Bone marrow (tissue), 2 donors: ENCODE results near the gene OCA2.

Experiments used
- DNase-seq, 2 donors: peaks; one replicate each; lab custom pipeline; 2025; lab: John Stamatoyannopoulos, UW

The OCA2 gene

DNA sequence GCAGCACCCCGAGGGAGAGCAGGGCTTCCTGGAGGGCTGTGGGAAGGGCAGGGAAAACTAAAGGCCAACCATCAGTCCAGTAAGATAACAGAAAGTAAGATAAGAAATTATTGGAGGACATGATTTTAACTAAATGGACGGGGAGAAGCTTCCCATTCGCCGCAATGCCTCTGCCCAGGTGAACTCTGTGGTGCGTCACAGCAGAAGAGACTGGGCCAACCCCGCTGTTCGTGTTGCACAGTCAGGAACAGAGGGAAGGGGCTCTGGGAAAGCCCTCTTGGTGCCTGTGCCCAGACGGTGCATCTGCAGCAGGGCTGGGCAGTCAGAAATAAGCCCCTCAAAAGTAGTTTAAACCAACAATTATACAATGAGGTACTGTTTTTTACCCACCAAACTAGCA lies 284.1 kb downstream of the OCA2 start:
- no peak for DNase-seq

DNA sequence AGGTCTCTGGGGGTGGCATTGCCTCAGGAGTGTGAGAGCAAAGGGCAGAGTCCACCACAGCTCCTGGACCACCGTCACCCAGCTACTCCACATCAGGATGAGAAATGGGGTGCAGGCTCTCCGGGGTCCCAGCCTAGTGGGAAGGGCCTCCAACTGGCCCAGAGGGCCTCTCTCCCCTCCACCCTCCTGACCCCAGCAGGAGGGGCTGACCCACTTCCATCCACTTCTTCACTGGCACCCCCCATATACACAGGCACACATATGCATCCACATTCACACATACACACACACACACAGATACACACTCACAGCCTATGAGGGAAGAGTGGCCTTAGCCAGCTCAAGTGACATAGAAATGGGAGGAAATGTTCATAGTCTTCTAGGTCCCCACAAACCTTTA lies 286.0 kb downstream of the OCA2 start:
- DNase-seq: no peak

DNA sequence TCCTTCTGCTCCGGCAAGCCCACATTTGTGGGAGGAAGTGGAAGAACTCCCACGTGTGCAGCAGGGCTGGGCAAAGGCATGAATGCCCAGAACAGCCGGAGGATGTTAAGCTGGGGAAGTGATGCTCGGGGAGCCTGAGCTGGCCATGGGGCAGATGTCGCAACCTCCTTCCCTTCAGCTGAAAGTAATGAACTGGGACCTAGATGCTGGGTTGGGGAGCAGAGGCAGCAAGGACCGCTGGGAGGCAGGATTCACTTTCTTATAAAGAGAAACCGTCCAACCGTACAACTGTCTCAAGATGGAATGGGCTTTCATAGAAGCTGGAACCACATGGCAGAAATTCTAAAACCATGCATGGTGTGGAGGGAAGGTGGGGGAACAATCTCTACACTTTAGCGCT lies 290.9 kb downstream of the OCA2 start:
- DNase-seq: no peak

DNA sequence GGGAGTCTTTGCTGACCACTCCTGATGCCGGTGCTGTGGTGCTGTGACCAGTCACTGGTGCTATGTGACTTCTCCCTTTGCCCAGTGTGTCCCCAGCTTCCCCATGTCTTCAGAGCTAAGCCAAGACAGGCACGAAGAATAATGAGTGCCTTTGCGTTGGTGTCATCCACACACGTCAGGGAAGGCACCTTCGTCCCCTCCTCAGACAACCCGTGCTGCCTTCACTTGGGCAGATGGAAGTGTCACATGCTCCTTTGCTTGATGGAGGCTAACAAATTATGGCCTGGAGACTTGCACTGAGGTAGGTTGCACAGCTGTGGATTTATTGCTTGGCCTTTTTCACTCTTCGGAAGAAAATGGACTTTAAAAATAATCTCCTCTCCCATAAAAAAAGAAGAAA lies 291.8 kb downstream of the OCA2 start:
- no peak for DNase-seq

DNA sequence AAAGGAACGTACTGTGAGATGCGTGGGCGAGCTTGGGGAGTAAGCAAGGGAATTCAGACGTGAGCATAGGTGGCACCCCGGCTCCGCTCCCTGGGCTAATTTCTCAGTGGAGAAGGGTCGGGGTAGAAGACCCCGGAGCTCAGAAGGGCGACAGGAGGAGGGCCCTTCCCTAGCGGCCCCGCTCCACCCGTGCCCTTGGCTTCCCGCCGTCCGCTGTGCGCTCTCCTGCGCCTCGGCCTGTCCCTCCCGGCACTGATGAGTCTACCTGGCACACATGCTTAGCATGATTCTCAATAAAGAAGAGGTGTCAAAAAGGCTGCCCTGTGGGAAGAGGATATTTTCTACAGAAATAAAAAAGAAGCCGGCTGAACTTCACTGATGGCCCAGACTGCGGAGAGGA lies 292.7 kb downstream of the OCA2 start:
- no peak for DNase-seq

DNA sequence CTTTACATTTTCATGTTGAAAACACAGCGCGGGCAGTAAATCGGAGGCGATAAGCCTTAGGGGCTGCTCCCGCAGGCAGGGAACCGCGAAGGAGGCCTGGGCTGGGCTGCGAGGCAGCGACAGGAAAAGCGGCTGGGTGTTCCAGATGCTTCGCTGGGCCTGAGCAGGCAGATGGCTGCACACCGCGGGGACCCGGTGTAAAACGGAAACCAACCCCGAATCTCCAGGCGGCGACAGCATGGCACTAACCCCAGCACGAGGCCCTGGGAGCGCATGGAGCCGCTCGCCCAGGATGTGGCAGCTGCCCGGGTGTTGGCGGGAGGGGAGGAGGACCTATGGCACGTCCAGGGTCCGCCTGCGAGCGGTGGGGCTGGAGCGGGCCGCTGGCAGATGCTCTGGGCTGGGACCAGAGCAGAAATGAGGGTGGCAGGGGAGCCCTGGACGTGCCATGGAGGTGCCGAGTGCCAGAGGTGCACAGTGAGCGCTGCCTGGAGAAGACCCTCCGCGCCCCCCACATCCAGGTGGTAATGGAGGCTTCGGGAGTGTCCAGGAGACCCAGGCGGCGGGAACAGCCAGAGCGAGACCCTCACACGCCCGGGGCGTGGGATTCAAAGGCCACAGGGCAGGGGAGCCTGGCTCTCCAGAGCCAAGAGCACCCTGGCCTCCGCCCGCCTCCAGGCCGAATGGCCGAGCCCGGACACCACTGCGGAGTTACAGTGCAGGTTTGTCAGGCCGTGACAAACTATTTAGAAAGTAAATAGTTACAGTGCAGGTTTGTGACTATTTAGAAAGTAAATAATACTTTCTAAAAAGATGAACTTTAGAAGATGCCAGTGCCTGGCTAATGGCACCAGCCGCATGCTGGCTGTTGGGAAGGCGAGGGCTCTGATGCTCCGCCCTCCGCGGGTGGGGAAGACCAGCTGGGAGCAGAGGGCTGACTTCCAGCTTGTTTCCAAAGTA lies 293.6 kb downstream of the OCA2 start:
- no peak for DNase-seq

DNA sequence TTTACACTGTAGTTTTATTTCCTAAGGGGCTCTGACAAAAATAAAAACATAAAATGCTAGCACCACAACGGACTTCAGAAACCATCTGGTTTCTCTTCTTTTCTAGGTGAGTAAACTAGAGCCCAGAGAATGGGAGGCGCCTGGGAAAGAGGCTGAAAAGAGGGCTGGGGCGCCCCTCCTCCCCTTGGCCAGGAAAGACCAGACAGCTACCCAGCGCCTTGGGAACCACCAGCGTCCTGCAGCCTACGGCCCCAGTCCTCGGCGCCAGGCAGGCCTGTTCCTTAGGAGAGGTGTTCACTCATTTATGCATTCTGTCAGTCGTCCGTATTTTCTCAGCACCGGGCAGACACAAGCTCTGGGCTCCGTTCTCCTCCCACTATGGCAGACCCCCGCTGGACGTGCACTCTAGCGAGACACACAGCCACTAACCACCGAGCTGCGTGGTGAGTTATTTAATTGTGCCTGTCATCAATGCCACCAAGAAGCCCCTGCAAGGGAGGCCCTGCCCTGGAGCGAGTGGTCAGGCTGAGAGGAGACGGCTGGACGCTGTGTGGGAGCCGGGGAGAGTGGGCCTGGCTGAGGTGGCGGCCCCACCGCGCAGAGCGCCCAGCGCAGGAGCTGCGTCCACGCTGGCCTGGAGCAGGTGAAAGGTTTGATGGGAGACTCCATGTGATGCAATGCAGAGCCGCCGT lies 294.4 kb downstream of the OCA2 start:
- no peak for DNase-seq

DNA sequence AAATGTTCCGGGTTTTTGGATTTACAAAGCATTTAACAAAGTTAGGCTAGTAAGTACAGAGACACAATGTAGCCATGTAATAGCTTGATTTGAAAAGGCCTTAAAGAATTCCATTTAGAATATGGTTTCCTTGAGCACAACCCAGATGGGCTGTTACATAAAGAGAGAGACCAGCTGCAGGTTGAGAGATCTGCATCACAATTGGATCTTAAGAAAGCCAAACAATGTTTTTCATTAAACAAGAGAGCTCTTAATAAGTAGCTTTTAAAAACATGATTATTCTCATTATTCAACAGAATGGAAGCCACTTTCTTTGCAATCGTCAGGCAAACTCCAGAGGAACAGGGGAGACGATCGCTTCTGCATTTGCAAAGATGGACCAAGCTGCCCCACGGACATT lies 300.3 kb downstream of the OCA2 start:
- no peak for DNase-seq

DNA sequence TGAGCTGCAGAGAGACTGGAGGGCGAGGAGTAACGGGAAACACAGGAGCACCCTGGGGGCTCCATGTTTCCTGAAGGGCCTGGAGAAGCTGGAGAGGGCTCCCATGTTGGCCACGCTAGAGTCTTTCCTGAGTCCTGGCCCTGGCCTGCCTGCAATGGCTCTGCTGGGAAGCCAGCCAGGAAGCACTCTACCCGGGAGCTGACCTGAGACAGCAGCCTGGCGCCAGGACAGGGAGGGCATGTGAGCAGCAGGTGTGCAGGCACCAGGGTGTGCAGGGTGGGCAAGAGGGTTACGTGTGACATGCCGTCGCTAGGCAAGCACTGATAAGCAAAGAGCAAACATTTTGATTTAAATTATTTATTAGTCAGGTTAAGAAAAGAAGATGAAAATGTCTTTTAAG lies 301.4 kb downstream of the OCA2 start:
- DNase-seq: no peak

DNA sequence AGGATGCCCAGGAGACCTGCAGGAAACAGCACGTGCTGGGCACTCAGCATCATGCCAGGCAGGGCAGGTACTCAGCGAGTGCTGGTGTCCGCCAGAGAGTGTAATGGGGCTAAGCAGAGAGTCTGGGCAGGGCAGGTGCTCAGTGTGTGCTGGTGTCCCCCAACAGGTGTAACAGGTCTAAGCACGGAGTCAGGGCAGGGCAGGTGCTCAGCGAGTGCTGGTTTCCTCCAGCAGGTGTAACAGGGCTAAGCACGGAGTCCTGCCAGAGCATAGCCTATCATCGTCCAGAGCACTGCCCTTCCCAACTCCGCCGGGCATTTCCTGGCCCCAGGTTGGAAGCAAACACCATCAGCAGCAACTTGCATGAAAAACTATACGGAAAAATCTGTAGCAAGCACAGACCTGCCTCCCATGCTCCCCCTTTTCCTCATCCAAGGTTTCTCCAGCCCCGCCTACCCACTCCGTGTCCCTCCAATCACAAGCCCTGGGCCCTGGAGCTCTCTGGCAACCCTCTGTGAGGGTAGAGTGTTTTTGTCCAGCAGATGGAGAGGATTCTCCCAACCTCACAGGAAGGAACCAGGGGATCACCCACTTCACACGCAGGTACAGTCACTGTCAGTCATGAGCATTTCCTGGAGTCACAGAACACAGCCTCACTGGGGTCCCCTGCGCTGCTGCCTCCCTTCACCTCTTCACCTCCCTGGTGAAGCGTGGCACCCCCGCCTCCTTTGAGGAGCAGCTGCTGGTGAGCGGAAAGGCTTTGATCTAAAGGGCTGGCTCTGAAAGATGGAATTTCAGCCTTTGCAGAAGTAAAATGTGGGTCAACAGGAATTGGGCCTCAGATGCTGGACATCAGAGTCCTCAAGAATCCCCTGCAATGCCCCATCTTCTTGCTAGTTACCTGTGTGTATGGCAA lies 302.5 kb downstream of the OCA2 start:
- DNase-seq: no peak

DNA sequence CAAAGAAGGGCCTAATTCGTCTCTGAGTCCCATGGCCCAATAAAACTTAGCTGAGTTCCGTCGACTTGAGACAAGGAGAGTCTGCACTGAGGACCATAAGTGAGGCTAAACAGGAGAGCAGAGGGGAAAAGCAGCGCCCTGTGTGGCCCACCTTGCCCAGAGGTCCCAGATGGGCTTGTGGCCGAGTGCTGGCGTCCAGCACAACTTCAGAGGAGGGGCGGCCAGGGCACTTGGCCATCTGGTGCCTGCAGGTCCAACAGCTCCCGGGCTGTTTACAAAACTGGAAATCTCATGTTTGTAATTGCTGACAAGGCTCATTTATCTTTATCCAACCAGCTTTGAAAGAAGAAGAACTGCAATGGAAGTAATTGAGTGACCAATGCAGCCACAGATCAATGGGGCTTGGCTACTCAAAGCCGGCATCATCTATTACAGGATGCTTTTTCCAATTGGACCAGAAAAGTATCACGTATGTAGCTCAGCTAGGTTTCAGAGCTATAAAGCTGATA lies 306.3 kb downstream of the OCA2 start:
- no peak for DNase-seq

DNA sequence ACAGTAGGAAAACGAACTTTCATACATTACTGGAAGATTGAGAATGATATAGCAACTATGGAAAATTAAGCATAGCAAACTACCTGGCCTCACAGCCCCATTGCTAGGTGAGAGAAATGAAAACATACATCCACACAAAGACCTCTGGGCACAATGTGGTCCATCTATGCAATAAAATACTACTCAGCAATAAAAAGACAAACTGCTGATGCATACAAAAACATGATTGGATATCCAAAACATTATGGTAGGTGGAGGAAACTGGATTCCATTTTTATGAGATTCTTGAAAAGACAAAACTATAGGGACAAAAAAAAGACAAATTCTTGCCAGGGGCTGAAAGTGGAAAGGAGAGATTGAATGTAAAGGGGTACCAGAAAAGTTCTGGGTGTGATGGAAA lies 308.8 kb downstream of the OCA2 start:
- no peak for DNase-seq

DNA sequence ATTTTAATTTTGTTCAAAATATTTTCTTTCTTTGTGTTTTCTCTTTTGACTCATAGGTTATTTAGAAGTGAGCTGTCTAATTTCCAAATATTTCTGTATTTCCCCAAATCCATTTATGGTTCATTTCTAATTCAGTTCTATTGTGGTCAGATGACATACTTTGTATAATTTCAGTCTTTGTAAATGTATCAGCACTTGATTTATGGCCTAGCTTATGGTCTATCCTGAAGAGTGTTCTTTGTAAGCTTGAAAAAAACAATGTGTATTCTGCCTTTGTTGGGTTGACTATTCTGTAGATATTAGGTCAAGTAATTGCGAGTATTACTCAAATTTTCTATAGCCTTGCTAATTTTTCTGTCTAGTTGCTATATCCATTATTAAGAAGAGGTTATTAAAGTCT lies 311.2 kb downstream of the OCA2 start:
- no peak for DNase-seq

DNA sequence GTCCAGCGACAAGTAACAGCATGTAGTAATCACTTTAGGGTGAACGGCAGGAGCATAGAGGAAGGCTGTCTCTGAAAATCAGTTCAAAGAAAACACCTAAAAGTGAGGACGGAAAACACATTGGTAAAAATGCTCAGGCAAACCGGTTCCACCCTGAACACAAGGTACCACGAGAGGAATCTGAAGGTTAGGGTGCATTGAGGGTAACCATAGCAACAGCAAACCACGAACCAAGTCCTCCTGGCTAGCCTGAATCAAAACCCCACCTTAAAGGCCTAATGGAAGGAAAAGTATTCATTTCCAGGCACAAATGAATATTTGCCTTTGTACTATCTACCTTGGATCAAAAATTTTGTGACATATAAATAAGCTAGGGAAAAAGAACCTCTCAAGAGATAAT lies 315.0 kb downstream of the OCA2 start:
- DNase-seq: no peak

DNA sequence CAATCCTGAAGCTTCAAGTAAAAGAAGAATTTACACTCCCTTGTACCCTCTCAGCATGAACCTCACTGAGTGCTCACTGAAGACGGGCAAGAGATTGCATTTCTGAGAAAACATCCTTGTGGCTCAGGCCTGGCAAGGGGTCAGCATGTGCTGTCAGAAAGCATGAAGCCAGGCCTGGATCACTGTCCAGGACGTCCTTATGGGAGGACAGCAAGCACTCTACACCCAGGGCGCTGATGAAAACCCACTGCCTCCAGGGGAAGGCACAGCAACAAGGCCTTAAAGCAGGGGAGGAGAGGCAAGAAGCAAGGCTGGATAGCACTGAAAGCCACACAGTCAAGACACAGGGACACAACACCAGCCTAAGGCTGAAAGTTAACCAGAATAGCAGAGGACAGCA lies 315.4 kb downstream of the OCA2 start:
- no peak for DNase-seq

DNA sequence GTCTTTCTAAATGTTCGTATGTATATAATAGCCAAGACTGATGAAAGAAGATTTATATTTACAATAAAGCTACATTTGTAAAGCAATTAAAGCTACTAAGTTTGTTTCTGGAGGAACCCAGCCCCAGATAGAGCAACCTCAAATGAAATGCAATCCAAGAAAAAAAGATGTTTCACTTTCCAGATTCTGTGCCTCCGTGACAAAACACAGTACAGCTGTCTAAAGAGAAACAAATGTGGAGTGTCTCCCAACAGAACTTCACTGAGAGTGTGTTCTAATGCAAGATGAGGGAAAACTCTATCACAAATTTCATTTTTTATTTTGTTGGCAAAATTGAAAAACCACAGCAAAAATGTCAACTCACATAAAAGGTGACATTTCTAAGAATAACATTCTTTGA lies 317.0 kb downstream of the OCA2 start:
- no peak for DNase-seq

DNA sequence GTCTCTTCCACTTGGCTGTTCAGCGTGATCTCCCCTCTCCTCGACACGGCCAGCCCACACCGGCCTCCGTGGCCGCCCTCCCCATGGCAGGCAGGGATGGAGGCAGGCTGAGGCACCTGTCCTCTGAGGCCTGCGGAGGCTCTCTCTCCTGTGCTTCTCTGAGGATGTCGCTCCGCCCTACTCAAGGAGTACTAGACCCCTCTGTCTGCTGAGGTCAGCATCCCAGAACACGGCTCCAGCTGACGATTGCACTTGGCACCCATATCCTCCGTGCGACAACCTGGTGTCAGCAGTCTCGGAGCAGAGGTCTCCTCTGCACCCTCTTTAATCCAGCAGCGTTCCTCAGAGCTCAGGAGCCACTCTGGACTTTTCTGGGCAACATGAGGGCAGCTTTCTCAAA lies 322.6 kb downstream of the OCA2 start:
- DNase-seq: no peak

DNA sequence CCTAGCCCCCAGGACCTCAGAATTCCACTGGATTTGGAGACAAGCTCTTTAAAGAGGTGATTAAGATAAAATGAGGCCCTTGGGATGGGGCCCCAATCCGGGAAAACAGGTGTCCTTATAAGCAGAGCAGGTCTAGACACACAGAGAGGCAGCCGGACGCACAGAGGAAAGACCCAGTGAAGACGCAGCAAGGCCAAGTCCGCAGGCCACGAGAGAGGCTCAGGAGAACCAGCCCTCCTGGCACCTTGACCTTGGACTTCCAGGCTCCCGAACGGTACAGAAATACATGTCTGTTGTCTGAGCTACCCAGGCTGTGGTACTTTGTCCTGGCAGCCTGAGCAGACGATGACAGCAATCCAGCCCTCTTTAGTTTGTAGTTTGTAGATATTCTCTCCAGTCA lies 324.5 kb downstream of the OCA2 start:
- DNase-seq: no peak

DNA sequence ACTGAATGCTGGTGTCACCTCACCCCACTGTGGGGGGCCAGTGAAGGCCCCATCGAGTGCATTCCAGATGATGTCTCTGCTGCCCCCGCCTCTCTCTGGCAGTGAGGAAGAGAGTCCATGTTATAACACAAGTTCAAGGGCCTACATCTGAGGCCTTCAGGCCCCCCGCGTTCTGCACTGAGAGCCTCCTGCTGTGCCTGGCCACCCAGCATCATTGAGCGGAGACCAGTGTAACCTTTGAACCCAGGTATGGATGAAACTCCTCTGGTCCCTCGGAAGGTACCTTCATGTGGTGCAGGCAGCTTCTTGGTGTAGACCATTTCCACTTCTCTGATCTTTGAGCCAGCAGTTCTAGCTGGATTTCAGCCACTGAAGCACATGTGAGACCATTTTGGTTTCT lies 324.9 kb downstream of the OCA2 start:
- DNase-seq: no peak

DNA sequence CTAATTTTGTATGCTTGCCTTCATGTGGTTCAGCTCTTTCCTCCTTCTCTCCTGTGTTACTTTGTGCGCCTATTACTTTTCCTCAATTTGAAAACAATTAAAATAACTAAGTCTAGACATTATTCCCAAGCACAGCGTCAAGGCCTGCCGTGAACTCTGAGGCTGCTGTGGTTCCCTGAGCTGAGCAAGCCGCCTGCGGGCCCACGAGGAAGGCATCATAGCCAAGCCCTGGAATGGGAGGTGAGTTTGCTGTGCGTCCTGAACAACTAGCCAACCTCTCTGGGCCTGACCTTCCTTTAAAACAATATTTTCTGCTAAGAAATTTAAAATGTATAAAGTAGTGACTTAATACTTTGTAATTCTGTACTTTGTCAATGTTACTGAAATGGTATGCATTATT lies 327.2 kb downstream of the OCA2 start:
- no peak for DNase-seq

DNA sequence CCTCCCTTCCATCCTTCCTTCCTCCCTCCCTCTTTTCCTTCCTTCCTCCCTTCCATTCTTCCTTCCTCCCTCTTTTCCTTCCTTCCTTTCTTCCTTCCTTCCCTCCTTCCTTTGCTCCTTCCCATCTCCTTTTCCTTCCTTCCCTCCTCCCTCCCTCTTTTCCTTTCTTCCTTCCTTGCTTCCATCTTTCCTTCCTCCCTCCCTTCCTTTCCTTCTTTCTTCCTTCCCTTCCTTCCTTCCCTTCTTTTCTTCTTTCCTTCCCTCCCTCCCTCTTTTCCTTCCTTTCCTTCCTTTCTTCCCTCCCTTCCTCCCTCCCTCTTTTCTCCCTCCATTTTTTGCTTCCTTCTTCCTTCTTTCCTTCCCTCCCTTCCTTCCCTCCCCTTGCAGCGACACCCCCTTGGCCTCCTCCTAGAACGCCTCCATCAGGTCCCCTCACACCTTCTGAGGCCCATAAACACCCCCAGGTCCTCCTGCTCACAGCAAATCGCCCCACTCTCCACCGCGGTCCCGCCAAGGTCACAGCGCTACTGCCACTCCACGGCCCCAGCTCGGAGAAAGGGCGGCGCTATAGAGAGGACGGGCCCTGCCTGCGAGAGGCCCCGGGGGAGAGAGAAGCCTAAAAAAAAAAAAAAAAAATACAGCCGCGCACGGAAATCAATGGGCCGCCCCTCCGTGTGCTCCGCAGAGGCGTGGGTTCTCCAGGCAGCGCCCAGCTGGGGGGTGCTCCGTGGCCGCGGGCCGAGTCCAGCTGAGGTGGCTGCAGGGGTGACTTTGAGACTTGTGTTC lies 328.2 kb downstream of the OCA2 start:
- no peak for DNase-seq
